ENCODE measurements around the gene SEMA3C. TPM values are rescaled to one million over a fixed set of nuclear protein-coding genes. Genes with fewer than 3 reads are reported as not detected.

Gene SEMA3C
- total and polyA plus RNA-seq, 10 donors = 1.1 to 53.7 (median 13.0) TPM

GRCh38 chr7:80873140-80873539 lies 45.7 kb downstream of the SEMA3C start:
- WGBS, 5 donors = 62 to 82% (median 71%) methylated on average over 5 of the region's 5 CpGs
- intact Hi-C loops (cut with DNase I; ENCODE audit: low total_unique reads) = no loop called here

DNA sequence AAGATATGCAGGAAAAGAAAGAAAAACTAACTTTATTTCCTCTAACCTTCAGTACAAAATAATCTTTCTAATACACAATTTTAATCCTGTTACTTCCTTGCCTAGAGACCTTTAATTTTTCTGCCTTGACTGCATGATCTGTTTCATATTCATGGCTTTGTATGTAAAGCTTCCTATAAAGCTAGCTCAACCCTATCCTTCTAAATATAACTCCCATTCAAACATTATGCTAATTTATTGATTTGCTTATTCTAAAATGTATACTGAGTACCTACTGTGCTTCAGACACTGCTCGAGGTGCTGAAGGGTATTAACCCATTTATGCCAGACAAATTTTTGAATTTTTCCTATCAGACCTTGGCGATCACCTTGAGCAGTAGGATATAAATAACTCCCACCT lies 47.6 kb downstream of the SEMA3C start:
- no peak overlapping the region for H3K4me3 ChIP-seq
- 69 to 81% (median 70%) methylated on average over 2 of the region's 2 CpGs for WGBS, 5 donors
- no peaks in the 10 kb centered on the region for H3K36me3 ChIP-seq
- intact Hi-C loops (cut with DNase I; ENCODE audit: low total_unique reads) = no loop called here
- peaks cover 0 to 4% (median 0%) of the 10 kb centered on the region in 8 donors for H3K9me3 ChIP-seq
- no peaks in the 10 kb centered on the region for H3K27me3 ChIP-seq (replicated peaks in 1 of 7)
- TF ChIP-seq POLR2A (IDR thresholded peaks at IDR 0.05) (no peak), POLR2AphosphoS5 (IDR thresholded peaks at IDR 0.05) (no peak)
- TF ChIP-seq, protein P1, sequence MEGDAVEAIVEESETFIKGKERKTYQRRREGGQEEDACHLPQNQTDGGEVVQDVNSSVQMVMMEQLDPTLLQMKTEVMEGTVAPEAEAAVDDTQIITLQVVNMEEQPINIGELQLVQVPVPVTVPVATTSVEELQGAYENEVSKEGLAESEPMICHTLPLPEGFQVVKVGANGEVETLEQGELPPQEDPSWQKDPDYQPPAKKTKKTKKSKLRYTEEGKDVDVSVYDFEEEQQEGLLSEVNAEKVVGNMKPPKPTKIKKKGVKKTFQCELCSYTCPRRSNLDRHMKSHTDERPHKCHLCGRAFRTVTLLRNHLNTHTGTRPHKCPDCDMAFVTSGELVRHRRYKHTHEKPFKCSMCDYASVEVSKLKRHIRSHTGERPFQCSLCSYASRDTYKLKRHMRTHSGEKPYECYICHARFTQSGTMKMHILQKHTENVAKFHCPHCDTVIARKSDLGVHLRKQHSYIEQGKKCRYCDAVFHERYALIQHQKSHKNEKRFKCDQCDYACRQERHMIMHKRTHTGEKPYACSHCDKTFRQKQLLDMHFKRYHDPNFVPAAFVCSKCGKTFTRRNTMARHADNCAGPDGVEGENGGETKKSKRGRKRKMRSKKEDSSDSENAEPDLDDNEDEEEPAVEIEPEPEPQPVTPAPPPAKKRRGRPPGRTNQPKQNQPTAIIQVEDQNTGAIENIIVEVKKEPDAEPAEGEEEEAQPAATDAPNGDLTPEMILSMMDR (IDR thresholded peaks at IDR 0.05 in 8 of 11, conservative IDR thresholded peaks at IDR 0.05 in 3 of 11) = no peak
- DNase-seq = no peak
- H3K27ac ChIP-seq = no peak overlapping the region
- no peaks in the 10 kb centered on the region for H3K4me1 ChIP-seq

More at GRCh38 chr7:80873140-80873539, 45.7 kb downstream of the SEMA3C start:
- DNase-seq = no peak
- Histone ChIP-seq H3K9me3 (peaks cover 0 to 4% (median 0%) of the 10 kb centered on the region in 8 donors), H3K4me3 (no peak overlapping the region), H3K36me3 (no peaks in the 10 kb centered on the region), H3K4me1 (no peaks in the 10 kb centered on the region), H3K27me3 (replicated peaks in 1 of 7) (no peaks in the 10 kb centered on the region), H3K27ac (no peak overlapping the region)
- no peak for TF ChIP-seq POLR2A (IDR thresholded peaks at IDR 0.05)
- TF ChIP-seq, protein P1 (IDR thresholded peaks at IDR 0.05 in 8 of 11, conservative IDR thresholded peaks at IDR 0.05 in 3 of 11) = no peak
- no peak for TF ChIP-seq POLR2AphosphoS5 (IDR thresholded peaks at IDR 0.05)

DNA sequence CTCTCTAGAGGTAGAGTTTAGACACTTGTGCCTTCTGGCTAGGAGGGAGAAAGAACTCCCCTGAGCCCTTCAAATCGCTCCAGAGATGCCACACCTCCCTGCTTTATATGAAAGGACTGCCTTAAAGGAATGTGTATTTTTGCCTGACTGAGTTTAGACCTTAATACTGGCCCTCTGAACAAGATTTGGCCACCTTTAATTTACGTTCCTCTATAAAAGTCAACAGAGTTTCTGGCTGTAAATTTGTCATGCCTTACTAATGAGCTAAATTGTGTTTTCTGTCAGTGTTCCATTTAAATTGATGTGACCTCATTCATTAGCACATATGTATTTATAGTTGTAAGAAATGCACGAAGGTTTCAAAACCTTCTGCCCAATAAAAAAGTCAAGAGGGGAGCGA lies 48.0 kb downstream of the SEMA3C start:
- no peak overlapping the region for H3K4me3 ChIP-seq

More for the DNA sequence above, 48.0 kb downstream of the SEMA3C start:
- H3K9me3 ChIP-seq = peaks cover 0 to 4% (median 0%) of the 10 kb centered on the region in 8 donors
- no peaks in the 10 kb centered on the region for H3K27me3 ChIP-seq (replicated peaks in 1 of 7)
- no peak overlapping the region for H3K27ac ChIP-seq
- no peak for DNase-seq
- H3K4me1 ChIP-seq = no peaks in the 10 kb centered on the region
- WGBS, 5 donors = 56 to 73% (median 70%) methylated on average over 4 of the region's 4 CpGs
- intact Hi-C loops (cut with DNase I; ENCODE audit: low total_unique reads) = no loop called here
- H3K36me3 ChIP-seq = no peaks in the 10 kb centered on the region
- TF ChIP-seq, protein P1 (IDR thresholded peaks at IDR 0.05 in 8 of 11, conservative IDR thresholded peaks at IDR 0.05 in 3 of 11) = no peak
- no peak for TF ChIP-seq POLR2A (IDR thresholded peaks at IDR 0.05)
- TF ChIP-seq POLR2AphosphoS5 (IDR thresholded peaks at IDR 0.05) = no peak

Data from spleen (tissue), 11 donors.